H9 (cell line): ENCODE data around the gene FOXC2. TPM values are rescaled to one million over a fixed set of nuclear protein-coding genes. Genes with fewer than 3 reads are reported as not detected.

Experiments used
- DNase-seq: peaks from one replicate; pipeline ENCODE4 v3.0.0-alpha.2; 2017
- H2AFZ ChIP-seq: one replicate; pipeline ENCODE4 v1.6.1; 2013; ENCODE audit warnings: mild to moderate bottlenecking, low read length, control low read depth, moderate library complexity
- H2AK5ac ChIP-seq: 2 replicates; pipeline ENCODE4 v1.6.1; 2013; ENCODE audit warnings: low read length, control low read depth, mixed read lengths; ENCODE audit not compliant: insufficient read length
- H2BK120ac ChIP-seq: one replicate; pipeline ENCODE4 v1.6.1; 2013; ENCODE audit warnings: low read depth, mild to moderate bottlenecking, low read length, control low read depth, inconsistent platforms; ENCODE audit not compliant: poor library complexity, severe bottlenecking
- H2BK12ac ChIP-seq: 2 replicates; pipeline ENCODE4 v1.6.1; 2013; ENCODE audit warnings: low read length, control low read depth, mixed read lengths, low read depth; ENCODE audit not compliant: insufficient read length
- H2BK15ac ChIP-seq: 2 replicates; pipeline ENCODE4 v1.6.1; 2013; ENCODE audit warnings: low read depth, low read length, control low read depth
- H2BK20ac ChIP-seq: one replicate; pipeline ENCODE4 v1.6.1; 2013; ENCODE audit warnings: low read depth, mild to moderate bottlenecking, low read length, control low read depth, inconsistent platforms; ENCODE audit not compliant: poor library complexity, severe bottlenecking
- H2BK5ac ChIP-seq: 2 replicates; pipeline ENCODE4 v1.6.1; 2013; ENCODE audit warnings: low read length, control low read depth, mixed read lengths; ENCODE audit not compliant: insufficient read length
- H3K14ac ChIP-seq: 2 replicates; pipeline ENCODE4 v1.6.1; 2013; ENCODE audit warnings: low read length, control low read depth; ENCODE audit not compliant: insufficient read depth
- H3K18ac ChIP-seq: 2 replicates; pipeline ENCODE4 v1.6.1; 2013; ENCODE audit warnings: low read depth, mild to moderate bottlenecking, mixed read lengths, low read length, control low read depth; ENCODE audit not compliant: insufficient read length
- H3K23ac ChIP-seq: 2 replicates; pipeline ENCODE4 v1.6.1; 2013; ENCODE audit warnings: low read length, control low read depth, mixed read lengths, low read depth; ENCODE audit not compliant: insufficient read length
- H3K23me2 ChIP-seq: 2 replicates; pipeline ENCODE4 v1.6.1; 2013; ENCODE audit warnings: low read depth, mild to moderate bottlenecking, mixed read lengths, low read length, control low read depth; ENCODE audit not compliant: insufficient read length, poor library complexity, severe bottlenecking
- H3K27ac ChIP-seq: 2 replicates; pipeline ENCODE4 v1.5.1; 2013; ENCODE audit warnings: low read length, control low read depth, mixed read lengths, low read depth; ENCODE audit not compliant: insufficient read length
- H3K27me3 ChIP-seq: 2 replicates; pipeline ENCODE4 v1.6.1; 2013; ENCODE audit warnings: low read length, control low read depth, inconsistent platforms; ENCODE audit not compliant: insufficient read depth
- H3K4ac ChIP-seq: 2 replicates; pipeline ENCODE4 v1.6.1; 2013; ENCODE audit warnings: low read depth, mild to moderate bottlenecking, control low read depth, inconsistent platforms, low read length, moderate library complexity
- H3K4me1 ChIP-seq: 2 replicates; pipeline ENCODE4 v1.6.1; 2013; ENCODE audit warnings: low read length, control low read depth, inconsistent platforms; ENCODE audit not compliant: insufficient read depth
- H3K4me2 ChIP-seq: 2 replicates; pipeline ENCODE4 v1.6.1; 2013; ENCODE audit warnings: low read length, control low read depth, mixed read lengths; ENCODE audit not compliant: insufficient read length, insufficient read depth
- H3K56ac ChIP-seq: 2 replicates; pipeline ENCODE4 v1.6.1; 2013; ENCODE audit warnings: low read depth, mild to moderate bottlenecking, mixed read lengths, low read length, control low read depth; ENCODE audit not compliant: insufficient read length
- H3K79me1 ChIP-seq: 2 replicates; pipeline ENCODE4 v1.6.1; 2013; ENCODE audit warnings: low read depth, mild to moderate bottlenecking, moderate library complexity, low read length, control low read depth, inconsistent platforms; ENCODE audit not compliant: insufficient read depth, poor library complexity, severe bottlenecking
- H3K79me2 ChIP-seq: 2 replicates; pipeline ENCODE4 v1.6.1; 2013; ENCODE audit warnings: low read length, control low read depth, inconsistent platforms; ENCODE audit not compliant: insufficient read depth
- H3K9ac ChIP-seq: 2 replicates; pipeline ENCODE4 v1.6.1; 2013; ENCODE audit warnings: low read length, control low read depth, mixed read lengths; ENCODE audit not compliant: insufficient read length; ENCODE audit errors: extremely low read depth
- H3K9me3 ChIP-seq: one replicate; pipeline ENCODE4 v1.6.1; 2013; ENCODE audit warnings: low read depth, low read length, inconsistent platforms; ENCODE audit not compliant: control insufficient read depth
- H3T11ph ChIP-seq: one replicate; pipeline ENCODE4 v1.6.1; 2013; ENCODE audit warnings: mild to moderate bottlenecking, low read length, control low read depth, inconsistent platforms
- H4K20me1 ChIP-seq: one replicate; pipeline ENCODE4 v1.6.1; 2013; ENCODE audit not compliant: control insufficient read depth, insufficient read length, insufficient read depth
- H4K5ac ChIP-seq: 2 replicates; pipeline ENCODE4 v1.6.1; 2013; ENCODE audit warnings: low read depth, mild to moderate bottlenecking, mixed read lengths, low read length, control low read depth; ENCODE audit not compliant: insufficient read length
- H4K8ac ChIP-seq: replicated peaks from 2 replicates; pipeline ENCODE4 v1.6.1; 2013; ENCODE audit warnings: low read length, control low read depth, mixed read lengths, low read depth; ENCODE audit not compliant: insufficient read length
- H4K91ac ChIP-seq: 2 replicates; pipeline ENCODE4 v1.6.1; 2013; ENCODE audit warnings: low read depth, mild to moderate bottlenecking, moderate library complexity, mixed read lengths, low read length, control low read depth; ENCODE audit not compliant: insufficient read length
- H3K27ac Mint-ChIP-seq, 3 experiments: 2 replicates in 2 of 3; 3 replicates in 1 of 3; pipeline ENCODE4 v1.8.0; 2020 to 2021; ENCODE audit warnings: mixed read lengths in 3 of 3, mild to moderate bottlenecking in 1 of 3, moderate library complexity in 1 of 3
- H3K27me3 Mint-ChIP-seq: 2 replicates; pipeline ENCODE4 v1.8.0; 2021; ENCODE audit warnings: low read depth, mild to moderate bottlenecking, moderate library complexity, mixed read lengths
- H3K36me3 Mint-ChIP-seq, 3 experiments: 2 replicates in 2 of 3; 3 replicates in 1 of 3; pipeline ENCODE4 v1.8.0; 2020 to 2021; ENCODE audit warnings: low read depth in 3 of 3, mixed read lengths in 3 of 3; ENCODE audit not compliant: insufficient read depth in 1 of 3
- H3K4me1 Mint-ChIP-seq, 2 experiments: 2 replicates each; pipeline ENCODE4 v1.8.0; 2020; ENCODE audit warnings: mixed read lengths in 2 of 2
- H3K4me3 Mint-ChIP-seq, 2 experiments: 2 replicates in 1 of 2; 3 replicates in 1 of 2; pipeline ENCODE4 v1.8.0; 2020 to 2021; ENCODE audit warnings: mild to moderate bottlenecking in 2 of 2, mixed read lengths in 2 of 2, moderate library complexity in 1 of 2
- H3K9me3 Mint-ChIP-seq, 2 experiments: 2 replicates in 1 of 2; 3 replicates in 1 of 2; pipeline ENCODE4 v1.8.0; 2020; ENCODE audit warnings: mild to moderate bottlenecking in 2 of 2, mixed read lengths in 2 of 2, moderate library complexity in 1 of 2
- WGBS: extraction: QIAGEN DNeasy Blood & Tissue Kit; methylation state at CpG from one replicate; pipeline ENCODE4 v1.1.7; 2013; ENCODE audit warnings: missing lambda C conversion rate, low lambda C conversion rate, mixed read lengths; ENCODE audit not compliant: insufficient read length; ENCODE audit errors: extremely low coverage; 5-methylcytosine and 5-hydroxymethylcytosine counted together
- total RNA-seq: library from RNA; stranded (reverse); gene quantifications from 2 replicates; pipeline ENCODE4 v1.2.1, GENCODE V29; 2021
- TF ChIP-seq, protein P1 (sequence below): fragments of 200-600 bp; sonication (generic); conservative IDR thresholded peaks from 3 replicates; pipeline ENCODE4 v1.8.0; 2021; ENCODE audit warnings: antibody characterized with exemption, mild to moderate bottlenecking

Gene FOXC2
- total RNA-seq, 1 experiment from 2014 or later: not detected

DNA sequence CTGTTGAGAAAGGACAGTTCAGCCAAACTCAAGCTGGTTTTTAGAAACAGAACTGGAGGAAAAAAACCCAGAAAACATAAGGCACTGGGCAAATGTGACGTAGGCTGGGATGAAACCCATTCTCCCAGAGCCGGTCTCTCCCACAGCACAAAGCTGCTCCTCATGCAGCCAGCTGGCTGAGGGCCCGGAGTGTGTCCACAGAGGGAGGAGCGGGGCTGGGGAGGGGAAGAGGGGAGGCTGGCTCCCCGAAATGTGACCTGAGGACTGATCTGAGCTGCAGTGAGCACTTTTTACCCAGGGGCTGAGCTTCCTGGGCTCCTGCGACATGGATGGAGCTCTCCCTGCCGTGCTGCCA lies 35.5 kb upstream of the FOXC2 start:
- Histone ChIP-seq H3K79me1 (no peaks in the 10 kb centered on the region), H3K9ac (no peak overlapping the region), H4K20me1 (no peaks in the 10 kb centered on the region), H2AK5ac (no peak overlapping the region), H2BK12ac (no peak overlapping the region), H2BK15ac (no peak overlapping the region), H2BK5ac (no peak overlapping the region), H2AFZ (no peak overlapping the region), H3K27me3 (no peaks in the 10 kb centered on the region), H3K14ac (no peak overlapping the region), H3K4ac (no peak overlapping the region), H3K4me2 (no peak overlapping the region), H3K27ac (no peak overlapping the region), H4K91ac (no peak overlapping the region), H3K4me1 (no peaks in the 10 kb centered on the region), H3T11ph (no peak overlapping the region), H3K18ac (no peak overlapping the region), H2BK120ac (no peak overlapping the region), H3K56ac (no peak overlapping the region), H2BK20ac (no peak overlapping the region), H3K9me3 (no peaks in the 10 kb centered on the region), H4K8ac (no peak overlapping the region), H3K23ac (no peak overlapping the region), H3K79me2 (no peaks in the 10 kb centered on the region), H3K23me2 (no peaks in the 10 kb centered on the region), H4K5ac (no peak overlapping the region)
- Mint-ChIP-seq H3K27ac (peak overlapping the region in 1 of 3 experiments; percentile 72; a peak in 1 of 7 replicates), H3K4me3 (no peak overlapping the region), H3K9me3 (peaks cover 0 to 5% of the 10 kb centered on the region in 2 experiments; a peak in 2 of 5 replicates), H3K4me1 (peaks cover 3 to 12% of the 10 kb centered on the region in 2 experiments; a peak in 3 of 4 replicates), H3K27me3 (peaks cover 13% of the 10 kb centered on the region), H3K36me3 (peaks cover 0 to 5% (median 0%) of the 10 kb centered on the region in 3 experiments; a peak in 1 of 7 replicates)
- TF ChIP-seq, protein P1, sequence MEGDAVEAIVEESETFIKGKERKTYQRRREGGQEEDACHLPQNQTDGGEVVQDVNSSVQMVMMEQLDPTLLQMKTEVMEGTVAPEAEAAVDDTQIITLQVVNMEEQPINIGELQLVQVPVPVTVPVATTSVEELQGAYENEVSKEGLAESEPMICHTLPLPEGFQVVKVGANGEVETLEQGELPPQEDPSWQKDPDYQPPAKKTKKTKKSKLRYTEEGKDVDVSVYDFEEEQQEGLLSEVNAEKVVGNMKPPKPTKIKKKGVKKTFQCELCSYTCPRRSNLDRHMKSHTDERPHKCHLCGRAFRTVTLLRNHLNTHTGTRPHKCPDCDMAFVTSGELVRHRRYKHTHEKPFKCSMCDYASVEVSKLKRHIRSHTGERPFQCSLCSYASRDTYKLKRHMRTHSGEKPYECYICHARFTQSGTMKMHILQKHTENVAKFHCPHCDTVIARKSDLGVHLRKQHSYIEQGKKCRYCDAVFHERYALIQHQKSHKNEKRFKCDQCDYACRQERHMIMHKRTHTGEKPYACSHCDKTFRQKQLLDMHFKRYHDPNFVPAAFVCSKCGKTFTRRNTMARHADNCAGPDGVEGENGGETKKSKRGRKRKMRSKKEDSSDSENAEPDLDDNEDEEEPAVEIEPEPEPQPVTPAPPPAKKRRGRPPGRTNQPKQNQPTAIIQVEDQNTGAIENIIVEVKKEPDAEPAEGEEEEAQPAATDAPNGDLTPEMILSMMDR: no peak
- WGBS: no CpG with 5 or more reads among the region's 7 CpGs
- no peak for DNase-seq
